Measurements from ENCODE around the gene BEND7. TPM values are rescaled to one million over a fixed set of nuclear protein-coding genes. Genes with fewer than 3 reads are reported as not detected.
"Not testable (repeated sequence)": the region's sequence is repeated elsewhere in the genome, so short reads cannot be mapped to it uniquely, and the experiment has no call there.

Gene BEND7
- total and polyA plus RNA-seq, 7 experiments from 2014 or later: 0.17 TPM; not detected in 6

GRCh38 chr10:13439313-13440184, 89.3 kb downstream of the BEND7 start:
- peaks cover 0 to 3% (median 0%) of the 10 kb centered on the region in 11 donors for H3K9me3 Mint-ChIP-seq
- peak overlapping the region; percentile 38 to 86 (median 76) for H3K4me3 Mint-ChIP-seq
- CTCF ChIA-PET: interaction anchor here (0.7 to 3.3 kb wide), 11 partner anchors 10 to 279 kb away, joined by 3 to 35 read pairs (median 3); no protein-coding TSS in a partner anchor
- intact Hi-C loops (cut with micrococcal nuclease): loop anchor here (1.0 to 10.0 kb wide), 3 partner anchors 67 to 345 kb away; partner anchors contain the start of gene MCM10 (in 2 of the 2)
- peak overlapping the region in 1 of 9 donors; percentile 32 for H3K27ac Mint-ChIP-seq
- ATAC-seq (no peak), DNase-seq (peak in 3 of 9 donors; percentile 4 to 7 (median 5))
- H3K9me3 ChIP-seq (ENCODE audit: control insufficient read depth in 2 of 3, low read length in 3 of 3): no peaks in the 10 kb centered on the region
- H3K4me3 ChIP-seq (ENCODE audit: low read length): peak overlapping the region; percentile 56
- H3K27me3 ChIP-seq (ENCODE audit: control insufficient read depth in 2 of 2, insufficient read depth in 2 of 2, low read length in 2 of 2): peaks cover 0 to 9% of the 10 kb centered on the region in 2 donors
- no peak overlapping the region for H3K27ac ChIP-seq (ENCODE audit: low read depth, low read length)
- H3K36me3 ChIP-seq (ENCODE audit: control insufficient read depth in 2 of 3, insufficient read depth in 3 of 3, low read length in 3 of 3): no peaks in the 10 kb centered on the region
- H3K36me3 Mint-ChIP-seq: no peaks in the 10 kb centered on the region
- POLR2A ChIA-PET: interaction anchor here (1.4 kb wide), 1 partner anchor 67 kb away, joined by 4 read pairs; no protein-coding TSS in a partner anchor
- H3K4me1 Mint-ChIP-seq: peaks cover 8 to 18% (median 14%) of the 10 kb centered on the region in 7 donors
- H3K4me1 ChIP-seq (ENCODE audit: control insufficient read depth in 2 of 2, insufficient read depth in 2 of 2, low read length in 2 of 2): peaks cover 9 to 11% of the 10 kb centered on the region in 2 donors
- H3K27me3 Mint-ChIP-seq: peaks cover 38 to 57% (median 49%) of the 10 kb centered on the region in 5 donors

- H3K9me3 ChIP-seq (ENCODE audit: control insufficient read depth in 2 of 3, low read length in 3 of 3): no peaks in the 10 kb centered on the region
- Mint-ChIP-seq H3K4me3 (no peak overlapping the region), H3K9me3 (peaks cover 0 to 3% (median 0%) of the 10 kb centered on the region in 11 donors), H3K4me1 (peaks cover 8 to 22% (median 14%) of the 10 kb centered on the region in 7 donors), H3K27me3 (peaks cover 25 to 47% (median 41%) of the 10 kb centered on the region in 5 donors), H3K27ac (no peak overlapping the region), H3K36me3 (no peaks in the 10 kb centered on the region)
- intact Hi-C loops (cut with micrococcal nuclease): no loop called here
- DNase-seq (no peak), ATAC-seq (no peak)
- H3K4me1 ChIP-seq (ENCODE audit: control insufficient read depth in 2 of 2, insufficient read depth in 2 of 2, low read length in 2 of 2): peaks cover 9 to 11% of the 10 kb centered on the region in 2 donors
- no peak overlapping the region for H3K27ac ChIP-seq (ENCODE audit: low read depth, low read length)
- no peak overlapping the region for H3K4me3 ChIP-seq (ENCODE audit: low read length)
- ChIA-PET POLR2A (no interaction called here), CTCF (no interaction called here)
- no peaks in the 10 kb centered on the region for H3K36me3 ChIP-seq (ENCODE audit: control insufficient read depth in 2 of 3, insufficient read depth in 3 of 3, low read length in 3 of 3)
- peaks cover 0 to 7% of the 10 kb centered on the region in 2 donors for H3K27me3 ChIP-seq (ENCODE audit: control insufficient read depth in 2 of 2, insufficient read depth in 2 of 2, low read length in 2 of 2)
Observed at GRCh38 chr10:13437026-13437555, 91.7 kb downstream of the BEND7 start.

- ATAC-seq; POLR2A ChIA-PET; H3K4me3 Mint-ChIP-seq; H3K36me3 ChIP-seq (ENCODE audit: control insufficient read depth in 2 of 3, insufficient read depth in 3 of 3, low read length in 3 of 3); H3K27ac Mint-ChIP-seq; intact Hi-C loops (cut with micrococcal nuclease); H3K27ac ChIP-seq (ENCODE audit: low read depth, low read length); H3K9me3 ChIP-seq (ENCODE audit: control insufficient read depth in 2 of 3, low read length in 3 of 3); H3K4me1 ChIP-seq (ENCODE audit: control insufficient read depth in 2 of 2, insufficient read depth in 2 of 2, low read length in 2 of 2); H3K36me3 Mint-ChIP-seq; H3K4me1 Mint-ChIP-seq; H3K4me3 ChIP-seq (ENCODE audit: low read length); H3K27me3 ChIP-seq (ENCODE audit: control insufficient read depth in 2 of 2, insufficient read depth in 2 of 2, low read length in 2 of 2); DNase-seq: not testable (repeated sequence)
- H3K9me3 Mint-ChIP-seq: peaks cover 0 to 18% (median 3%) of the 10 kb centered on the region in 11 donors
- H3K27me3 Mint-ChIP-seq: peaks cover 5 to 30% (median 24%) of the 10 kb centered on the region in 5 donors
- CTCF ChIA-PET: interaction anchor here (1.3 kb wide), 1 partner anchor 12 kb away, joined by 8 read pairs; no protein-coding TSS in a partner anchor
Observed at GRCh38 chr10:13427943-13428342, 100.9 kb downstream of the BEND7 start.

- intact Hi-C loops (cut with micrococcal nuclease): no loop called here
- POLR2A ChIA-PET: no interaction called here
- no peak overlapping the region for H3K4me3 Mint-ChIP-seq
Observed at GRCh38 chr10:13425397-13425796, 103.4 kb downstream of the BEND7 start.

GRCh38 chr10:13422800-13423199, 106.0 kb downstream of the BEND7 start:
- ChIA-PET POLR2A (no interaction called here), CTCF (no interaction called here)
- no peak overlapping the region for H3K4me3 ChIP-seq (ENCODE audit: low read length)
- H3K27ac ChIP-seq (ENCODE audit: low read depth, low read length): no peak overlapping the region
- H3K36me3 ChIP-seq (ENCODE audit: control insufficient read depth in 2 of 3, insufficient read depth in 3 of 3, low read length in 3 of 3): no peaks in the 10 kb centered on the region
- DNase-seq (no peak), ATAC-seq (no peak)
- peaks cover 0 to 18% (median 3%) of the 10 kb centered on the region in 11 donors for H3K9me3 Mint-ChIP-seq
- no peak overlapping the region for H3K27ac Mint-ChIP-seq
- H3K4me1 ChIP-seq (ENCODE audit: control insufficient read depth in 2 of 2, insufficient read depth in 2 of 2, low read length in 2 of 2): no peaks in the 10 kb centered on the region
- H3K27me3 Mint-ChIP-seq: peaks cover 5 to 30% (median 23%) of the 10 kb centered on the region in 5 donors
- H3K4me3 Mint-ChIP-seq: no peak overlapping the region
- intact Hi-C loops (cut with micrococcal nuclease): no loop called here
- H3K36me3 Mint-ChIP-seq: peaks cover 0 to 6% (median 0%) of the 10 kb centered on the region in 5 donors
- no peaks in the 10 kb centered on the region for H3K9me3 ChIP-seq (ENCODE audit: control insufficient read depth in 2 of 3, low read length in 3 of 3)
- H3K4me1 Mint-ChIP-seq: no peaks in the 10 kb centered on the region
- peaks cover 0 to 3% of the 10 kb centered on the region in 2 donors for H3K27me3 ChIP-seq (ENCODE audit: control insufficient read depth in 2 of 2, insufficient read depth in 2 of 2, low read length in 2 of 2)

More at GRCh38 chr10:13425397-13425796, 103.4 kb downstream of the BEND7 start:
- Histone ChIP-seq H3K4me3 (ENCODE audit: low read length) (no peak overlapping the region), H3K9me3 (ENCODE audit: control insufficient read depth in 2 of 3, low read length in 3 of 3) (no peaks in the 10 kb centered on the region), H3K36me3 (ENCODE audit: control insufficient read depth in 2 of 3, insufficient read depth in 3 of 3, low read length in 3 of 3) (no peaks in the 10 kb centered on the region), H3K4me1 (ENCODE audit: control insufficient read depth in 2 of 2, insufficient read depth in 2 of 2, low read length in 2 of 2) (no peaks in the 10 kb centered on the region), H3K27ac (ENCODE audit: low read depth, low read length) (no peak overlapping the region), H3K27me3 (ENCODE audit: control insufficient read depth in 2 of 2, insufficient read depth in 2 of 2, low read length in 2 of 2) (peaks cover 0 to 3% of the 10 kb centered on the region in 2 donors)
- H3K9me3 Mint-ChIP-seq: peaks cover 0 to 18% (median 3%) of the 10 kb centered on the region in 11 donors
- H3K27me3 Mint-ChIP-seq: peaks cover 5 to 30% (median 25%) of the 10 kb centered on the region in 5 donors
- DNase-seq: no peak
- H3K4me1 Mint-ChIP-seq: no peaks in the 10 kb centered on the region
- H3K27ac Mint-ChIP-seq: no peak overlapping the region
- no peak for ATAC-seq
- H3K36me3 Mint-ChIP-seq: peaks cover 0 to 6% (median 0%) of the 10 kb centered on the region in 5 donors
- CTCF ChIA-PET: no interaction called here

GRCh38 chr10:13421382-13421917, 107.4 kb downstream of the BEND7 start:
- no peak overlapping the region for H3K27ac Mint-ChIP-seq
- no peak for DNase-seq
- no peaks in the 10 kb centered on the region for H3K4me1 Mint-ChIP-seq
- H3K27ac ChIP-seq (ENCODE audit: low read depth, low read length): no peak overlapping the region
- H3K9me3 Mint-ChIP-seq: peaks cover 0 to 18% (median 3%) of the 10 kb centered on the region in 11 donors
- POLR2A ChIA-PET: no interaction called here
- H3K4me1 ChIP-seq (ENCODE audit: control insufficient read depth in 2 of 2, insufficient read depth in 2 of 2, low read length in 2 of 2): no peaks in the 10 kb centered on the region
- H3K27me3 ChIP-seq (ENCODE audit: control insufficient read depth in 2 of 2, insufficient read depth in 2 of 2, low read length in 2 of 2): peaks cover 0 to 3% of the 10 kb centered on the region in 2 donors
- no peaks in the 10 kb centered on the region for H3K36me3 ChIP-seq (ENCODE audit: control insufficient read depth in 2 of 3, insufficient read depth in 3 of 3, low read length in 3 of 3)
- CTCF ChIA-PET: no interaction called here
- no peak for ATAC-seq
- no peak overlapping the region for H3K4me3 Mint-ChIP-seq
- intact Hi-C loops (cut with micrococcal nuclease): no loop called here
- H3K4me3 ChIP-seq (ENCODE audit: low read length): no peak overlapping the region
- peaks cover 5 to 25% (median 17%) of the 10 kb centered on the region in 5 donors for H3K27me3 Mint-ChIP-seq
- H3K9me3 ChIP-seq (ENCODE audit: control insufficient read depth in 2 of 3, low read length in 3 of 3): no peaks in the 10 kb centered on the region
- H3K36me3 Mint-ChIP-seq: peaks cover 0 to 6% (median 0%) of the 10 kb centered on the region in 5 donors

All from naive thymus-derived CD4-positive, alpha-beta T cell (primary cell).